ENCODE data around the gene GJB4. TPM values are rescaled to one million over a fixed set of nuclear protein-coding genes. Genes with fewer than 3 reads are reported as not detected.

Gene GJB4
- total and polyA plus RNA-seq, 2 experiments from 2014 or later: not detected

GRCh38 chr1:34754964-34755637, 4.4 kb upstream of the GJB4 start, which contains the start of gene GJB5:
TSS of gene GJB5 (plus strand) at chr1:34755047. CDS start at chr1:34757331, 2,284 bp downstream.
- no peak within 1 kb of the TSS for H3K27ac ChIP-seq

GRCh38 chr1:34755961-34756360, 3.6 kb upstream of the GJB4 start:
- Histone ChIP-seq H3K27me3 (no peaks in the 10 kb centered on the region), H3K27ac (no peak overlapping the region)
- TF ChIP-seq CTCF (IDR thresholded peaks at IDR 0.05; ENCODE audit: low read depth, low read length): no peak

More at GRCh38 chr1:34754964-34755637, 4.4 kb upstream of the GJB4 start, which contains the start of gene GJB5:
- H3K27me3 ChIP-seq: no peaks in the 10 kb centered on the region
- H3K9me3 ChIP-seq (ENCODE audit: low read depth): no peaks in the 10 kb centered on the region
- no peak for TF ChIP-seq CTCF (IDR thresholded peaks at IDR 0.05; ENCODE audit: low read depth, low read length)
- H3K4me1 ChIP-seq (ENCODE audit: low read depth): no peaks in the 10 kb centered on the region
- no peaks in the 10 kb centered on the region for H3K36me3 ChIP-seq
- no peak for DNase-seq (ENCODE audit: low read depth in 1 of 2, low spot score in 1 of 2)
- no peak within 1 kb of the TSS for H3K4me3 ChIP-seq

GRCh38 chr1:34757386-34757785, 2.2 kb upstream of the GJB4 start:
- no peak for TF ChIP-seq CTCF (IDR thresholded peaks at IDR 0.05; ENCODE audit: low read depth, low read length)
- no peaks in the 10 kb centered on the region for H3K36me3 ChIP-seq

More at GRCh38 chr1:34755961-34756360, 3.6 kb upstream of the GJB4 start:
- Histone ChIP-seq H3K36me3 (no peaks in the 10 kb centered on the region), H3K4me1 (ENCODE audit: low read depth) (no peaks in the 10 kb centered on the region), H3K4me3 (no peak overlapping the region), H3K9me3 (ENCODE audit: low read depth) (no peaks in the 10 kb centered on the region)
- DNase-seq (ENCODE audit: low read depth in 1 of 2, low spot score in 1 of 2): no peak

GRCh38 chr1:34758751-34759150, 789 bp upstream of the GJB4 start:
- Histone ChIP-seq H3K4me3 (no peak overlapping the region), H3K4me1 (ENCODE audit: low read depth) (no peaks in the 10 kb centered on the region), H3K36me3 (no peaks in the 10 kb centered on the region), H3K27me3 (no peaks in the 10 kb centered on the region), H3K9me3 (ENCODE audit: low read depth) (no peaks in the 10 kb centered on the region), H3K27ac (no peak overlapping the region)
- no peak for TF ChIP-seq CTCF (IDR thresholded peaks at IDR 0.05; ENCODE audit: low read depth, low read length)
- DNase-seq (ENCODE audit: low read depth in 1 of 2, low spot score in 1 of 2): no peak

More at GRCh38 chr1:34757386-34757785, 2.2 kb upstream of the GJB4 start:
- no peak overlapping the region for H3K4me3 ChIP-seq
- DNase-seq (ENCODE audit: low read depth in 1 of 2, low spot score in 1 of 2): no peak
- H3K27me3 ChIP-seq: no peaks in the 10 kb centered on the region
- H3K9me3 ChIP-seq (ENCODE audit: low read depth): no peaks in the 10 kb centered on the region
- no peak overlapping the region for H3K27ac ChIP-seq
- H3K4me1 ChIP-seq (ENCODE audit: low read depth): no peaks in the 10 kb centered on the region

- Histone ChIP-seq H3K27me3 (no peaks in the 10 kb centered on the region), H3K9me3 (ENCODE audit: low read depth) (no peaks in the 10 kb centered on the region), H3K4me1 (ENCODE audit: low read depth) (no peaks in the 10 kb centered on the region), H3K36me3 (no peaks in the 10 kb centered on the region), H3K4me3 (no peak overlapping the region), H3K27ac (no peak overlapping the region)
- TF ChIP-seq CTCF (IDR thresholded peaks at IDR 0.05; ENCODE audit: low read depth, low read length): no peak
- DNase-seq (ENCODE audit: low read depth in 1 of 2, low spot score in 1 of 2): no peak
Observed at GRCh38 chr1:34761176-34761761, 1.7 kb downstream of the GJB4 start.
